ENCODE data around the gene DIPK1A. TPM values are rescaled to one million over a fixed set of nuclear protein-coding genes. Genes with fewer than 3 reads are reported as not detected.

Gene DIPK1A
- total RNA-seq, 1 donor from 2014 or later: 5.0 TPM

DNA sequence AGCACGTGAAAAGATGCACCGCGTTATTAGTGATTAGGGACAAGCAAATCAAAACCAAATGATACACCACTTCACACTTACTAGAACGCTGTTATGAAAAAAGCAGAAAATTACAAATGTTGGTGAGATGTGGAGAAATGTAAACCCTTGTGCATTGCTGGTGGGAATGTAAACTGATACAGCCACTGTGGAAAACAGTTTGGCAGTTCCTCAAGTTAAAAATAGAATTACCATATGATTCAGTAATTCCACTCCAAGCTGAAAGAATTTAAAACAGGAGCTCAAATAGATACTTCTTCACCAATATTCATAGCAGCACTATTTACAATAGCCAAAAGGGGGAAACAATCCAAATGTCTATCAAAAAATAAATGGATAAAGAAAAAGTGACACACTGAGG lies 166.1 kb downstream of the DIPK1A start:
- H3K27ac ChIP-seq (replicated peaks): no peak overlapping the region
- H3K9me3 ChIP-seq (replicated peaks): peaks cover 4% of the 10 kb centered on the region
- peaks cover 21% of the 10 kb centered on the region for H3K4me1 ChIP-seq
- H3K27me3 ChIP-seq (ENCODE audit: low read depth): no peaks in the 10 kb centered on the region
- no peak overlapping the region for H3K4me3 ChIP-seq
- no peak for DNase-seq
- intact Hi-C loops (cut with micrococcal nuclease): no loop called here
- TF ChIP-seq, protein P1, sequence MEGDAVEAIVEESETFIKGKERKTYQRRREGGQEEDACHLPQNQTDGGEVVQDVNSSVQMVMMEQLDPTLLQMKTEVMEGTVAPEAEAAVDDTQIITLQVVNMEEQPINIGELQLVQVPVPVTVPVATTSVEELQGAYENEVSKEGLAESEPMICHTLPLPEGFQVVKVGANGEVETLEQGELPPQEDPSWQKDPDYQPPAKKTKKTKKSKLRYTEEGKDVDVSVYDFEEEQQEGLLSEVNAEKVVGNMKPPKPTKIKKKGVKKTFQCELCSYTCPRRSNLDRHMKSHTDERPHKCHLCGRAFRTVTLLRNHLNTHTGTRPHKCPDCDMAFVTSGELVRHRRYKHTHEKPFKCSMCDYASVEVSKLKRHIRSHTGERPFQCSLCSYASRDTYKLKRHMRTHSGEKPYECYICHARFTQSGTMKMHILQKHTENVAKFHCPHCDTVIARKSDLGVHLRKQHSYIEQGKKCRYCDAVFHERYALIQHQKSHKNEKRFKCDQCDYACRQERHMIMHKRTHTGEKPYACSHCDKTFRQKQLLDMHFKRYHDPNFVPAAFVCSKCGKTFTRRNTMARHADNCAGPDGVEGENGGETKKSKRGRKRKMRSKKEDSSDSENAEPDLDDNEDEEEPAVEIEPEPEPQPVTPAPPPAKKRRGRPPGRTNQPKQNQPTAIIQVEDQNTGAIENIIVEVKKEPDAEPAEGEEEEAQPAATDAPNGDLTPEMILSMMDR (IDR thresholded peaks at IDR 0.05; ENCODE audit: borderline replicate concordance): no peak
- H3K36me3 ChIP-seq: no peaks in the 10 kb centered on the region

DNA sequence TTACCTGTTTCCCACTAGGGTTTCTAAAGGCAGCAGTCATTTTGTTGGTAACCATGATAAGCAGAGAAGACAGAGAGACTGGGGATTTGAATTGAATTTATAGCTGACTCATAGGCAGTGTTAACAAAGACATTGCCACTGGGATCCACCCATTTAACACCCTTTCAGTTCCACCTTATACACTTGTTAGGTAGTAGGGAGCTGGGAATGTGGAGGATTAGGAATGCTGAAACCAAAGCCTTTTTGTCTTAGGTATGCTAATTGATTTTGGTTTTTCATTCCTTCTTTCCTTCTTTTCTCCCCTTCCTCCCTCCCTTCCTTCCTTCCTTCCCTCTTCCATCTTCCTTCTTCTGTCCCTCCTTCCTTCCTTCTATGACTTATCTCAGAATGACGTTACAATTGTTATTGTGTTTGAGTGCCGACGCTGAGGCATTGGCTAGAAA lies 168.9 kb downstream of the DIPK1A start:
- TF ChIP-seq, protein P1 (IDR thresholded peaks at IDR 0.05; ENCODE audit: borderline replicate concordance): no peak
- Histone ChIP-seq H3K27me3 (ENCODE audit: low read depth) (no peaks in the 10 kb centered on the region), H3K36me3 (no peaks in the 10 kb centered on the region), H3K4me3 (peak overlapping the region; percentile 40), H3K9me3 (replicated peaks) (peaks cover 4% of the 10 kb centered on the region), H3K4me1 (peaks cover 21% of the 10 kb centered on the region), H3K27ac (replicated peaks) (peak overlapping the region; percentile 28)
- DNase-seq: no peak
- intact Hi-C loops (cut with micrococcal nuclease): no loop called here

Other genes starting within 250 kb of the DIPK1A start
- gene EVI5, start 176.4 kb downstream of the DIPK1A start, total RNA-seq: 30.4 TPM
- 552 TPM for gene RPL5, start 129.4 kb downstream of the DIPK1A start, total RNA-seq
- gene MTF2, start 117.8 kb upstream of the DIPK1A start, total RNA-seq: 5.6 TPM
- gene TMED5, start 219.0 kb upstream of the DIPK1A start, total RNA-seq: 44.0 TPM
- gene CCDC18, start 219.3 kb upstream of the DIPK1A start, total RNA-seq: 3.4 TPM

Measured in left ventricle myocardium inferior (tissue), 1 donor.